ENCODE measurements around the gene TCP11. TPM values are rescaled to one million over a fixed set of nuclear protein-coding genes. Genes with fewer than 3 reads are reported as not detected.
A peak's percentile ranks its signal among the peaks of the same experiment; 100 is the strongest.

The TCP11 gene
- total and polyA plus RNA-seq, 2 of the 13 experiments (the other 11 are each of a cell fraction or from before 2014, with no cell fraction given): 0.04 TPM; not detected in 1

DNA sequence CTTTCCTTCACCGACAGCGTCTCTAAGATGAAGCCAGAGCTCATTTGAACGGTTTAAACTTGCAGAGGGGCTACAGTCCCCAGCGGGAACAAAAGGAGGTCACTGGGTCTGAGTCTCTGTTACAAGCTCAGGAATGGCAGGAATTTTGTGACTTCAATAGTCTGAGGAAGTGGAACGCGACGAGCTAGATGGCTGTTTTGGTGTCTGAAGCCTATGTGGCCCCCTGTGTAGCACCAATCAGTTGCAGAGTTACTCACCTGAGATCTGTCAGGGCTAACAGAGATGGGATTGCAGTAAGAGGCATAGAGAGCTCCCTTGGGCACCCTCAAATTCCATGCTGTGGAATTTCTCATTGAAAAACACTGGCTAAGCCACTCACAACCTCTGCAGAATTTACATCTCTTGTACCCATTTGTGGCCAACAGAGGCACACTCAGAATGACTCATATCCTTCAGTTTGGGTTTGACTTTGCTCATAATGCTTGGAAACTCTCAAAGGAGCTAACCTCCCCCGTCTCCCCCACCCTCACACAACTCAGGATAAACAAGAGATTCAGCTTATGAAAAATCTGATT is 7.1 kb upstream of the TCP11 start (continued):
- TF ChIP-seq SP1 (IDR thresholded peaks at IDR 0.05): no peak
- no peak for TF ChIP-seq SP1 (CRISPR knock-in tag; IDR thresholded peaks at IDR 0.05)
- no peak for TF ChIP-seq NFKBIZ (CRISPR knock-in tag; IDR thresholded peaks at IDR 0.05)
- TF ChIP-seq NFE2L1 (CRISPR knock-in tag; IDR thresholded peaks at IDR 0.05; ENCODE audit: borderline replicate concordance): no peak

DNA sequence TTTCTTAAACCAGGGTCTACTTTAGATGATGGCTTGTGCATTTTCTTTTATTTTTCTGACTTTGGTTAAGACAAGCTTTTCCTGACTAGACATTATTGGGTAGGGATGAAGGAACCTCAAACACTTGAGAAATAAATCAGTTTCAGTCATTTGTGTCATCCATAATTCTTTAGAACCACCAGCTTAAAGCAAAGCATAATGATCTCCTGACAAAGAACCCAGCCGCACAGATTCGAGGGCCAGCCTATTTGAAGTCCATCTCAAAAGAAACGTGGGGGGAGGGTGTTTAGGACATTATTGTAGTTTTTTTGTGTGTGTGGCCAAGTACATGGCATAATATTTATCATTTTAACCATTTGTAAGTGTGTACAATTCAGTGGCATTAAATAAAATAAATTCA is 6.3 kb upstream of the TCP11 start:
- Histone ChIP-seq H4K20me1 (ENCODE audit: insufficient read depth, low read length) (no peaks in the 10 kb centered on the region), H2AFZ (ENCODE audit: low read length) (no peak overlapping the region), H3K36me3 (replicated peaks in 1 of 2; ENCODE audit: control insufficient read depth in 1 of 2, insufficient read depth in 2 of 2, low read length in 2 of 2) (no peaks in the 10 kb centered on the region), H3K27me3 (ENCODE audit: control insufficient read depth in 1 of 2, insufficient read depth in 2 of 2, low read length in 2 of 2) (peaks cover 0 to 16% of the 10 kb centered on the region in 2 experiments; a peak in 3 of 5 replicates), H3K4me2 (ENCODE audit: low read depth, low read length) (no peak overlapping the region), H3K4me3 (replicated peaks in 1 of 3; ENCODE audit: insufficient read depth in 1 of 3, low read depth in 2 of 3, low read length in 3 of 3) (no peak overlapping the region), H3K9me3 (ENCODE audit: low read length) (no peaks in the 10 kb centered on the region), H3K79me2 (ENCODE audit: insufficient read depth, low read length) (no peaks in the 10 kb centered on the region), H3K27ac (ENCODE audit: extremely low read length, insufficient read depth, low read length) (no peak overlapping the region), H3K9ac (ENCODE audit: insufficient read depth, low read depth, low read length) (no peak overlapping the region), H3K4me1 (ENCODE audit: insufficient read depth, low read length) (peaks cover 18% of the 10 kb centered on the region)
- TF ChIP-seq NFKB2 (CRISPR knock-in tag; IDR thresholded peaks at IDR 0.05; ENCODE audit: borderline replicate concordance) (no peak), CEBPB (IDR thresholded peaks at IDR 0.05; ENCODE audit: borderline replicate concordance, low read depth, low read length) (no peak), MAFK (conservative IDR thresholded peaks at IDR 0.05 in 1 of 2, IDR thresholded peaks at IDR 0.05 in 1 of 2; ENCODE audit: low read length in 2 of 2) (peak; percentile 17 to 34; a peak in 2 of 4 replicates), ZNF274 (CRISPR knock-in tag; IDR thresholded peaks at IDR 0.05) (no peak)
- TF ChIP-seq, protein P1, sequence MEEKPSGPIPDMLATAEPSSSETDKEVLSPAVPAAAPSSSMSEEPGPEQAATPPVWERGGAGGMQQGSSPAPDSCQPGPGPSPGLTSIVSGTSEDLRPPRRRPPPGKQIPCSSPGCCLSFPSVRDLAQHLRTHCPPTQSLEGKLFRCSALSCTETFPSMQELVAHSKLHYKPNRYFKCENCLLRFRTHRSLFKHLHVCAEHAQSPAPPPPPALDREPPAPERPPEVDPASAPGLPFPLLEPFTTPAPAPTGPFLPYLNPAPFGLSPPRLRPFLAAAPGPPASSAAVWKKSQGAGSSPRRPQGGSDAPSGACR (CRISPR knock-in tag; IDR thresholded peaks at IDR 0.05): no peak
- no TSS peak for BruUV-seq (replicated peaks)
- ChIA-PET CTCF (ENCODE audit: low intra/inter-chr PET ratio, low total read pairs) (interaction anchor here (3.4 to 4.4 kb wide), 2 partner anchors 56 to 92 kb away, joined by 61 to 67 read pairs; no protein-coding TSS in a partner anchor), POLR2A (interaction anchor here (1.4 kb wide), 1 partner anchor 58 kb away, joined by 4 read pairs; no protein-coding TSS in a partner anchor)
- no peak for ATAC-seq
- intact Hi-C loops (cut with micrococcal nuclease; ENCODE audit: unreplicated experiment) (loop anchor here (10.0 kb wide), 1 partner anchor 283 kb away; no protein-coding TSS in a partner anchor), in situ Hi-C loops (cut with HindIII; ENCODE audit: extremely low pct_ligation_motif_present, low pct_unique_long_range_greater_than_20kb) (loop anchor here (5.0 kb wide), 2 partner anchors 60 to 95 kb away; no protein-coding TSS in a partner anchor)
- 36% methylated on average over 3 of the region's 3 CpGs for WGBS (ENCODE audit: low lambda C conversion rate)
- DNase-seq (ENCODE audit: low spot score): no peak
- no peak for FAIRE-seq

Data from HepG2 (cell line).